ENCODE results near the gene RNF214.

- TF ChIP-seq CTCF (IDR thresholded peaks at IDR 0.05): no peak
- no peak for TF ChIP-seq EP300 (IDR thresholded peaks at IDR 0.05)
These were observed 32.3 kb upstream of the RNF214 start for GRCh38 chr11:117199916-117200812.
